ENCODE data around the gene TDRD1.

Gene TDRD1

DNA sequence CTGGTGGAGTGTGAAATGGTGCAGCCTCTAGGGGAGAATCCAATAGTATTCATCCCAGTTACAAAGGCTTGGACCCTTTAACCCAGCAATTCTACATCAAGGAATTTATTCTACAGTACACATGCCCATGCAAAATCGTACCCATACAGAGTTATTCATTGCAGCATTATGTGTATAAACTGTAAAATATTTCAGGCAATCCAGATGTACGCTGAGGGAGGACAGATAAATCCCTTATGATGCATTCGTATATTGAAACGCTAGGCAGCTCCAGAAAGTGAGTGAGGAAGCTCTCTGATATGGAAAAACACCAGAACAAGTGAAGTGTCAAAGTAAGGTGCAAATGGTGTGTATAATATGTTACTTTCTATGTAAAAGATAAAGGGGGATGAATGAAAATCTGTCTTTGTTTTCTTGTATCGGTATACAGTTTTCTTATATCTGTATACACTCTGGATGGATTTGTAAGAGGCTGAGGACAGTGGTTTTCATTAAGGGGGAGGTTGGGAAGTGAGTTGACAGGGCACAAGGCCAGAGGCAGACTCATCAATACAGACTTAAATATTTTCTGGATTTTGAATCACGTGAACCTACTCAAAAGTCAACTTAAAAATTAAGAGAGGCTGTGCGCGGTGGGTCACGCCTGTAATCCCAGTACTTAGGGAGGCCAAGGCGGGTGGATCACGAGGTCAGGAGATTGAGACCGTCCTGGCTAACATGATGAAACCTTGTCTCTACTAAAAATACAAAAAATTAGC is 77.0 kb downstream of the TDRD1 start:
- H3K4me3 ChIP-seq (ENCODE audit: low read depth, low read length): no peak overlapping the region
- TF ChIP-seq, protein P1, sequence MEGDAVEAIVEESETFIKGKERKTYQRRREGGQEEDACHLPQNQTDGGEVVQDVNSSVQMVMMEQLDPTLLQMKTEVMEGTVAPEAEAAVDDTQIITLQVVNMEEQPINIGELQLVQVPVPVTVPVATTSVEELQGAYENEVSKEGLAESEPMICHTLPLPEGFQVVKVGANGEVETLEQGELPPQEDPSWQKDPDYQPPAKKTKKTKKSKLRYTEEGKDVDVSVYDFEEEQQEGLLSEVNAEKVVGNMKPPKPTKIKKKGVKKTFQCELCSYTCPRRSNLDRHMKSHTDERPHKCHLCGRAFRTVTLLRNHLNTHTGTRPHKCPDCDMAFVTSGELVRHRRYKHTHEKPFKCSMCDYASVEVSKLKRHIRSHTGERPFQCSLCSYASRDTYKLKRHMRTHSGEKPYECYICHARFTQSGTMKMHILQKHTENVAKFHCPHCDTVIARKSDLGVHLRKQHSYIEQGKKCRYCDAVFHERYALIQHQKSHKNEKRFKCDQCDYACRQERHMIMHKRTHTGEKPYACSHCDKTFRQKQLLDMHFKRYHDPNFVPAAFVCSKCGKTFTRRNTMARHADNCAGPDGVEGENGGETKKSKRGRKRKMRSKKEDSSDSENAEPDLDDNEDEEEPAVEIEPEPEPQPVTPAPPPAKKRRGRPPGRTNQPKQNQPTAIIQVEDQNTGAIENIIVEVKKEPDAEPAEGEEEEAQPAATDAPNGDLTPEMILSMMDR (IDR thresholded peaks at IDR 0.05; ENCODE audit: insufficient read depth, low read depth, low read length, missing control alignments): no peak
- no peak for DNase-seq (ENCODE audit: low read depth)

DNA sequence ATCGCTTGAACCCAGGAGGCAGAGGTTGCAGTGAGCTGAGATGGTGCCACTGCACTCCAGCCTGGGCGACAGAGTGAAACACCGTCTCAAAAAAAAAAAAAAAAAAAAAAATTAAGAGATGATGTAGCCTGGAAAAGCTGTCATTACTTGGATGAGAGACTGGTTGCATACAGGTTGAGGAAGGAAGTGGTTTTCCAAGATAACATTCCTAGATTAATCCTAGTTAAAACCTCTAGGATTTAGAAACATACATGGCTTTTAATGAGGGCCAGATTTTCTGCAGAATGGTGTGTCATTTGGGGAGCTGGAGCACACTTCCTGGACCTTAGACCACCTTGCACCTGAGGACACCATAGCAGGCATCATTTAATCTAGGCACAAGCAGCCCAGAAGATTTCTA is 77.7 kb downstream of the TDRD1 start:
- DNase-seq (ENCODE audit: low read depth): no peak
- H3K4me3 ChIP-seq (ENCODE audit: low read depth, low read length): no peak overlapping the region
- TF ChIP-seq, protein P1 (IDR thresholded peaks at IDR 0.05; ENCODE audit: insufficient read depth, low read depth, low read length, missing control alignments): no peak

DNA sequence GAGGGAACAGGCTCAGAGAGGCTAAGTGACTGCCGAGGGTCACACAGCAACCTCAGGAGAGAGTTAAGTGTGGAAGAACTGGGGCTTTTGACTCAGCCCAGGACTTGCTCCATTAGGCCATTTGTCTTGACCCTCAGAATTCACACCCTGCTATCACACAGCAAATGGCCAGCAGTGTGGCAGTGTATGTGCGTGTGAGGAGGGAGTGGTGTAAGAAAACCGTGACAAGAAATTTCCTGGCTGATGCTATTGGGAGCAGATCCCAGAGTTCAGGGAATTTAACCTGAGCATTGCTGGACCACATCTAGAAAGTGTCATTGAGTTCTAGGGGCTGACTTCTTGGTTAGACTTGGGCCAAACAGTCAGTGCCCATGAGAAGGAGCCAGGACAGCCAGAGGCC is 78.3 kb downstream of the TDRD1 start:
- TF ChIP-seq, protein P1 (IDR thresholded peaks at IDR 0.05; ENCODE audit: insufficient read depth, low read depth, low read length, missing control alignments): no peak

DNA sequence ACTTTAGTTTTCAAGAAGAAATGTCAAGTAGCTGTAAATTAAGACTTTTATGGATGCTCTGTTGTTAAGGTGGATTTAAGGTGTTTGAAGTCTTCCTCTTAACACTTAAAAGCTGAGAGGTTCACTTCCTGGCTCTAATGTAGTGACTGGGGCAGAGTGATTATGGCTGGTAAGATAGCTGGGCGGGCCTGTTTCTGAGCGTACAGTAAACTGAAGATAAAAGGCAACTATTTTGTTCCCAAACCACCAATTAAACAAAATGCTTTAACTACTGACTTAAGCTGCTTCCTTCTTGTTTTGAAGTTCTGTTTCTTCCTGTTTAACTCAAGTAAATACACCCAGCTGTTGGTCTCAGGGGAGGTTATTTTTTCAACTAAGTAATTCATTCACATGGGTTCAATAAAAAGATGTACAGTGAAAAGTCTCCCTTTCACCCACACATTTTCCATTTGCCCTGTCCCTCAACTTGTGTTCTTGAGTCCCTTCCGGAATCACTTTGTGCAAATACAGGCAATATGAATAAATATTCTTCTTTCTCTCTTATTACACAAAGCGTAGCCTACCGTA is 79.2 kb downstream of the TDRD1 start:
- no peak overlapping the region for H3K4me3 ChIP-seq (ENCODE audit: low read depth, low read length)
- DNase-seq (ENCODE audit: low read depth): peak; percentile 12
- TF ChIP-seq, protein P1 (IDR thresholded peaks at IDR 0.05; ENCODE audit: insufficient read depth, low read depth, low read length, missing control alignments): no peak

More for the DNA sequence above, 78.3 kb downstream of the TDRD1 start:
- DNase-seq (ENCODE audit: low read depth): no peak
- no peak overlapping the region for H3K4me3 ChIP-seq (ENCODE audit: low read depth, low read length)

DNA sequence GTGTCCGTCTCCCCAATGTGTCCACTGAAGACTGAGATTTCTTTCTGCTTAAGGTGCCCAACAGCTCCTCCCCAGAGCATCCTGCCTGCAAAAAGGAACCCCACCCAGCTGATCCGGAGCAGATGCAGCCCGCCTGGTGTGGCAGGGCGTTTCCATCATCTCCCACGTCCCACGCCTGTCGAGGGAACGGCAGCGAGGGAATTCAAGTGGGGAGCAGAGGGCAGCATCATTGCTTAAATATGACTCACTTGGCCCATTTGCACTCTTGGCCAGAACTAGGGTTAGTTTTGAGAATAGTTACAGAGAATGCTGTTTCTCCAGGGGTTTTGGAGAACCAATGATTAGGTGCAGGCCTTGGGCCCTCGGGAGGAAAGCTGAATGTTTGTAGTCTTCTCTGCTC is 80.7 kb downstream of the TDRD1 start:
- DNase-seq (ENCODE audit: low read depth): no peak
- TF ChIP-seq, protein P1 (IDR thresholded peaks at IDR 0.05; ENCODE audit: insufficient read depth, low read depth, low read length, missing control alignments): no peak
- H3K4me3 ChIP-seq (ENCODE audit: low read depth, low read length): no peak overlapping the region

DNA sequence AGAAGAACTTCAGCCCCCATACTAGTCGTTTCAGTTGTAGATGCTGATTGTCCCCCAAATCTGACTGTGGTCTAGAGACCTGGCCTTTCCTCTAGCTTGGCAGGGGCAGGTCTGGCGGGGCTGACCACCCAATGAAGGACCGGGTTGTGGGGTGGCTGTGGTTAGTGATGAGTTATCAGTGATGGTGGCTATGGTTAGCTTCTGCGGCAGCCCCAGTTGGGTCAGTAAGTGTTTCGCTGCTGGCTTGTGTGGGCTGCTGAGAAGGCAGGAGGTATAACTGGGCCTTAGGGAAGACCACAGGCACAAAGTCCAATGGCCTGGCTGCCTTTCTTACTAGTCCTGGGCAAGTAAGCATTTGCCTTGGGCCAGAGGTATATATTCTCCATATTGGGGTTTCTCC is 81.2 kb downstream of the TDRD1 start:
- no peak for DNase-seq (ENCODE audit: low read depth)
- TF ChIP-seq, protein P1 (IDR thresholded peaks at IDR 0.05; ENCODE audit: insufficient read depth, low read depth, low read length, missing control alignments): no peak
- H3K4me3 ChIP-seq (ENCODE audit: low read depth, low read length): no peak overlapping the region
